ENCODE results near the gene EPHA7.

The EPHA7 gene

GRCh38 chr6:93325761-93326160 is 93.6 kb downstream of the EPHA7 start:
- DNase-seq (ENCODE audit: low read depth, low spot score) = no peak

GRCh38 chr6:93323630-93324029 is 95.7 kb downstream of the EPHA7 start:
- DNase-seq (ENCODE audit: low read depth, low spot score) = no peak

- no peak for DNase-seq (ENCODE audit: low read depth, low spot score)
Measured at GRCh38 chr6:93322651-93323050, 96.7 kb downstream of the EPHA7 start.

- DNase-seq (ENCODE audit: low read depth, low spot score) = no peak
Measured at GRCh38 chr6:93319304-93319703, 100.1 kb downstream of the EPHA7 start.

- DNase-seq (ENCODE audit: low read depth, low spot score) = no peak
Measured at GRCh38 chr6:93318121-93318520, 101.2 kb downstream of the EPHA7 start.

- no peak for DNase-seq (ENCODE audit: low read depth, low spot score)
Measured at GRCh38 chr6:93317592-93317991, 101.8 kb downstream of the EPHA7 start.

GRCh38 chr6:93307505-93308409 is 111.6 kb downstream of the EPHA7 start:
- no peak for DNase-seq (ENCODE audit: low read depth, low spot score)

GRCh38 chr6:93305088-93305487 is 114.3 kb downstream of the EPHA7 start:
- no peak for DNase-seq (ENCODE audit: low read depth, low spot score)

- no peak for DNase-seq (ENCODE audit: low read depth, low spot score)
Measured at GRCh38 chr6:93304505-93304904, 114.9 kb downstream of the EPHA7 start.

- no peak for DNase-seq (ENCODE audit: low read depth, low spot score)
Measured at GRCh38 chr6:93300661-93301060, 118.7 kb downstream of the EPHA7 start.

- no peak for DNase-seq (ENCODE audit: low read depth, low spot score)
Measured at GRCh38 chr6:93299622-93300021, 119.7 kb downstream of the EPHA7 start.

- DNase-seq (ENCODE audit: low read depth, low spot score) = no peak
Measured at GRCh38 chr6:93295631-93296030, 123.7 kb downstream of the EPHA7 start.

GRCh38 chr6:93294879-93295278 is 124.5 kb downstream of the EPHA7 start:
- DNase-seq (ENCODE audit: low read depth, low spot score) = no peak

GRCh38 chr6:93293872-93294271 is 125.5 kb downstream of the EPHA7 start:
- DNase-seq (ENCODE audit: low read depth, low spot score) = no peak

- DNase-seq (ENCODE audit: low read depth, low spot score) = no peak
Measured at GRCh38 chr6:93293460-93293859, 125.9 kb downstream of the EPHA7 start.

- DNase-seq (ENCODE audit: low read depth, low spot score) = no peak
Measured at GRCh38 chr6:93282521-93283031, 136.8 kb downstream of the EPHA7 start.

- no peak for DNase-seq (ENCODE audit: low read depth, low spot score)
Measured at GRCh38 chr6:93278241-93278640, 141.1 kb downstream of the EPHA7 start.

- no peak for DNase-seq (ENCODE audit: low read depth, low spot score)
Measured at GRCh38 chr6:93272896-93273295, 146.5 kb downstream of the EPHA7 start.

- DNase-seq (ENCODE audit: low read depth, low spot score) = no peak
Measured at GRCh38 chr6:93272211-93272610, 147.1 kb downstream of the EPHA7 start.

- no peak for DNase-seq (ENCODE audit: low read depth, low spot score)
Measured at GRCh38 chr6:93266116-93266817, 153.1 kb downstream of the EPHA7 start.

- no peak for DNase-seq (ENCODE audit: low read depth, low spot score)
Measured at GRCh38 chr6:93260881-93261280, 158.5 kb downstream of the EPHA7 start.

- DNase-seq (ENCODE audit: low read depth, low spot score) = no peak
Measured at GRCh38 chr6:93259332-93259731, 160.0 kb downstream of the EPHA7 start.

GRCh38 chr6:93252930-93253329 is 166.4 kb downstream of the EPHA7 start:
- DNase-seq (ENCODE audit: low read depth, low spot score) = no peak

All from activated naive CD8-positive, alpha-beta T cell treated with anti-CD3 and anti-CD28 coated beads, Interleukin-2, amount 50 U/mL, for 16 hours (primary cell).